Gastrocnemius medialis (tissue), 4 donors: ENCODE results near the gene PRAME. TPM values are rescaled to one million over a fixed set of nuclear protein-coding genes. Genes with fewer than 3 reads are reported as not detected.

ENCODE experiments used
- ATAC-seq, 2 donors: fragments of 150-250 bp; one replicate each; pipeline ENCODE4 v1.9.1; 2016
- DNase-seq, 2 donors: peaks; one replicate each; pipeline ENCODE4 v3.0.0-alpha.2; 2019
- H3K27ac ChIP-seq, 4 donors: fragments of 200-600 bp; sonication (generic); 1 replicate in 1 of 4; 2 replicates in 3 of 4; pipeline ENCODE4 v1.5.1; 2016 to 2018; ENCODE audit warnings: mild to moderate bottlenecking in 2 of 4, moderate library complexity in 1 of 4
- H3K27me3 ChIP-seq, 3 donors: fragments of 200-600 bp; sonication (generic) in 2 of 3; 1 replicate in 1 of 3; 2 replicates in 2 of 3; pipeline versions ENCODE4 v1.5.1 to v1.6.0; 2016 to 2019; ENCODE audit warnings: mild to moderate bottlenecking in 1 of 3, moderate library complexity in 1 of 3
- H3K36me3 ChIP-seq, 2 donors: fragments of 200-600 bp; sonication (generic) in 1 of 2; one replicate each; pipeline ENCODE4 v1.5.1; 2017 to 2018
- H3K4me1 ChIP-seq, 2 donors: fragments of 200-600 bp; sonication (generic) in 1 of 2; one replicate each; pipeline ENCODE4 v1.5.1; 2016 to 2017; ENCODE audit warnings: mild to moderate bottlenecking in 2 of 2
- H3K4me3 ChIP-seq, 4 donors: fragments of 200-600 bp; sonication (generic) in 3 of 4; 1 replicate in 1 of 4; 2 replicates in 3 of 4; pipeline ENCODE4 v1.5.1; 2016 to 2019; ENCODE audit warnings: mild to moderate bottlenecking in 2 of 4
- H3K9me3 ChIP-seq, 3 donors: fragments of 200-600 bp; sonication (generic) in 2 of 3; 1 replicate in 1 of 3; 2 replicates in 2 of 3; pipeline ENCODE4 v1.5.1; 2016 to 2019
- CTCF ChIP-seq, 5 experiments: fragments of 450-650 bp in 3 of 5; fragments of 200-600 bp in 2 of 5; sonication (generic) in 2 of 5; IDR thresholded peaks in 4 of 5; conservative IDR thresholded peaks in 1 of 5; 1 replicate in 4 of 5; 2 replicates in 1 of 5; pipeline ENCODE4 v1.5.1; 2016 to 2019; ENCODE audit warnings: antibody characterized with exemption in 5 of 5, mild to moderate bottlenecking in 3 of 5, moderate library complexity in 3 of 5
- POLR2A ChIP-seq, 2 donors: fragments of 450-650 bp; IDR thresholded peaks; one replicate each; pipeline ENCODE4 v1.6.1; 2017; ENCODE audit warnings: antibody characterized with exemption in 2 of 2, mild to moderate bottlenecking in 2 of 2, moderate library complexity in 2 of 2
- in situ Hi-C, 4 donors: fragments of 200-750 bp; cut with MboI; loops; one replicate each; pipeline versions ENCODE4 v1.15.0 to v1.8.0; 2017; ENCODE audit warnings: low sequenced_read_pairs in 4 of 4
- intact Hi-C: fragments of 100-400 bp; cut with DNase I; formaldehyde crosslinking; loops from one replicate; pipeline ENCODE4 v1.15.1; 2023; ENCODE audit warnings: low total_unique reads
- total RNA-seq, 4 donors: library from RNA; depleted of rRNA; stranded (reverse); fragments of >200 nt; gene quantifications; one replicate each; pipeline versions ENCODE4 v1.1.0 to v1.2.3, GENCODE V29; 2016

The PRAME gene
- total RNA-seq, 4 donors from 2014 or later = not detected

- TF ChIP-seq POLR2A (IDR thresholded peaks at IDR 0.05) (no peak), CTCF (IDR thresholded peaks at IDR 0.05 in 4 of 5, conservative IDR thresholded peaks at IDR 0.05 in 1 of 5) (no peak)
- Histone ChIP-seq H3K4me1 (no peaks in the 10 kb centered on the region), H3K9me3 (no peaks in the 10 kb centered on the region), H3K27ac (no peak overlapping the region), H3K27me3 (no peaks in the 10 kb centered on the region), H3K36me3 (no peaks in the 10 kb centered on the region), H3K4me3 (no peak overlapping the region)
- DNase-seq = no peak
- intact Hi-C loops (no loop called here), in situ Hi-C loops (no loop called here)
- no peak for ATAC-seq
Observed at GRCh38 chr22:22553141-22553540, 5.9 kb downstream of the PRAME start.

DNA sequence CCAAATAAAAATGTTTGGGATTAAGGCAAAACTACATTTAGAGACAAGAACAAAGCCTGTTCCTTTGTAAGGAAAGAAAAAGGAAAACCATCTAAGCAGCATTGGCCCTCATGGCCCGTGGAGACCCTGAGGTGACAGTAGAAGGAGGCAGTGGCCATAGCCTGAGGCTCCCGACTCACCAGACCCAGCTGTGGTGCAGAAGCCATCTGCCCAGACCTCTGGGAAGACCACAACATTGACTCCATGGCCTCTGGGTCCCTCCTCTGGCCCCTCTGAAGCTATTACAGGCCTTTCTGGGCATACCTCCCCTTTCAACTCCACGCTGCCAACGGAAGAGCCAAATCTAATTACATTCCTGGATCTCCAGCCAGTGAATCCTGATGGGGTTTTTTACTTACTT, 6.4 kb downstream of the PRAME start:
- no peak for TF ChIP-seq POLR2A (IDR thresholded peaks at IDR 0.05)
- TF ChIP-seq CTCF (IDR thresholded peaks at IDR 0.05 in 4 of 5, conservative IDR thresholded peaks at IDR 0.05 in 1 of 5) = no peak
- no peaks in the 10 kb centered on the region for H3K9me3 ChIP-seq
- intact Hi-C loops (no loop called here), in situ Hi-C loops (no loop called here)
- no peaks in the 10 kb centered on the region for H3K27me3 ChIP-seq
- H3K36me3 ChIP-seq = no peaks in the 10 kb centered on the region
- H3K4me3 ChIP-seq = no peak overlapping the region
- H3K4me1 ChIP-seq = no peaks in the 10 kb centered on the region
- no peak for DNase-seq
- no peak for ATAC-seq
- H3K27ac ChIP-seq = no peak overlapping the region

DNA sequence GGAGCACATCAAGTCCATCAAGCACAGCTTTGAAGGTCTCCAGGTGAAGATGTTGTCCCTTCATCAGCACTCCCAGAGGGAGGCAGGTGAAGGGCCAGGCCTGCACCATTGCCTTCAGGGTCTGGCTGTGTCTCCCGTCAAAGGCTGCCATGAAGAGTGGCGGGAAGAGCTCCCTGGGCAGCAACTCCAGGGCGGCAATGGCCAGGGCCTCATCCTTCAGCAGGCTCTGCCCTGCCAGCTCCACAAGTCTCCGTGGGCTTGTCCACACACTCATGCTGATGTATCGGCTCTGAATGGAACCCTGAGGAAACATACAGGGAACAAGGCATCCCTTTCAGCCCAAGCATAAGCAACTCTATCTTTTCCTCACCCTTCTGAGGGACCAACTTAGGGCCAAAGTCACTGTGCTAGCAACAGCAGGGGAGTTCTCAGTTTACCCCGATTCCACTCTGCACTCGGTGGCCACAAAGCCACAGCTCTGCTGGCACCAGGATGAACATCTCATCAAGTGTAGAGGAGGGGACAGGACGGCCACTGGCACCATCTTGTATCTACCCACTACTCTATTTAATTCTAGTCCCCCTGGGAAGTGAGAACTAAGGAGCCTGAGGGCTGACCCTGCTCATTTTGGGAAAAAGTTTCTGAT, 8.2 kb downstream of the PRAME start:
- Histone ChIP-seq H3K9me3 (no peaks in the 10 kb centered on the region), H3K4me1 (no peaks in the 10 kb centered on the region), H3K27me3 (no peaks in the 10 kb centered on the region), H3K27ac (no peak overlapping the region), H3K4me3 (no peak overlapping the region), H3K36me3 (no peaks in the 10 kb centered on the region)
- ATAC-seq = no peak
- no peak for TF ChIP-seq CTCF (IDR thresholded peaks at IDR 0.05 in 4 of 5, conservative IDR thresholded peaks at IDR 0.05 in 1 of 5)
- TF ChIP-seq POLR2A (IDR thresholded peaks at IDR 0.05) = no peak
- in situ Hi-C loops (no loop called here), intact Hi-C loops (no loop called here)
- DNase-seq = no peak

DNA sequence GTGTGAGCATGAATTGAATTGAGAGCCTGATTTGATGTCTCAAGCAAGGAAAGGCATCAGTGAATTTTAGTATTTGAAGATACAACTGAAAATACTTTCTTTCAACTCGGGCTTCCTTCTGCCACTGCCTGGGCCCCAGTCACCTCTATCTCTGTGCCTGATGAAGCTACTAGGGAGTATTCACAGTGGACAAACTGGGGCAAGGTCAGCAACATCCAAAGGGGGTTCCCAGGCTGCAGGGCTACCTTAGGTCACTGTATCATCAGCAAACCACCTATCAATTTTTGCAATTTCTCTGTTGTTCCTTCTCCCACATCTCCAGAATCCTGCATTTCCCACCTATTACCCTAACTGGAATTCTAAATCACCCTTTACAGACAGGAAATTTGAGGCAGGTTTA, 10.2 kb downstream of the PRAME start:
- TF ChIP-seq POLR2A (IDR thresholded peaks at IDR 0.05) (no peak), CTCF (IDR thresholded peaks at IDR 0.05 in 4 of 5, conservative IDR thresholded peaks at IDR 0.05 in 1 of 5) (no peak)
- no peaks in the 10 kb centered on the region for H3K36me3 ChIP-seq
- no peaks in the 10 kb centered on the region for H3K9me3 ChIP-seq
- H3K4me1 ChIP-seq = no peaks in the 10 kb centered on the region
- H3K4me3 ChIP-seq = no peak overlapping the region
- ATAC-seq = no peak
- H3K27me3 ChIP-seq = no peaks in the 10 kb centered on the region
- H3K27ac ChIP-seq = no peak overlapping the region
- no peak for DNase-seq
- intact Hi-C loops = no loop called here
- in situ Hi-C loops = no loop called here

DNA sequence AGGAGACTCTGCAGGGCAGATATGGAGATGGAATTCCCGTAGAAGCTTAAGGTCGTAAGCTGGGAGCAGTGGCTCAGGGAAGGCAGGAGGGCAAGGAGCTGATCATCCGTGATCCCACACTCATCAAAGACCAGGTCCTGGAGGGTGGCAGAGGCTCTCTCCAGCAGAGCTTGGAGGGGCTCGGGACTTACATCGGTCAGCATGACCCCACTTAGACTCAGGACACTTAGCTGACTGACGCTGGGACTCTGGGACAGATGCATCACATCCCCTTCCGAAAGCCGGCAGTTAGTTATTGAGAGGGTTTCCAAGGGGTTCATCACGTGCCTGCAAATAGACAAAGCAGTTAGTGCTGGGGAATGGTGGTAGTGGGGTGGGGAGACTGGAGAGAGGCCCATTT, 10.7 kb downstream of the PRAME start:
- intact Hi-C loops (no loop called here), in situ Hi-C loops (no loop called here)
- no peak overlapping the region for H3K27ac ChIP-seq
- DNase-seq (no peak), ATAC-seq (no peak)
- no peak overlapping the region for H3K4me3 ChIP-seq
- no peaks in the 10 kb centered on the region for H3K9me3 ChIP-seq
- H3K36me3 ChIP-seq = no peaks in the 10 kb centered on the region
- no peaks in the 10 kb centered on the region for H3K27me3 ChIP-seq
- H3K4me1 ChIP-seq = no peaks in the 10 kb centered on the region
- TF ChIP-seq POLR2A (IDR thresholded peaks at IDR 0.05) = no peak
- TF ChIP-seq CTCF (IDR thresholded peaks at IDR 0.05 in 4 of 5, conservative IDR thresholded peaks at IDR 0.05 in 1 of 5) = no peak
